ENCODE results near the gene CPA3.

The CPA3 gene

DNA sequence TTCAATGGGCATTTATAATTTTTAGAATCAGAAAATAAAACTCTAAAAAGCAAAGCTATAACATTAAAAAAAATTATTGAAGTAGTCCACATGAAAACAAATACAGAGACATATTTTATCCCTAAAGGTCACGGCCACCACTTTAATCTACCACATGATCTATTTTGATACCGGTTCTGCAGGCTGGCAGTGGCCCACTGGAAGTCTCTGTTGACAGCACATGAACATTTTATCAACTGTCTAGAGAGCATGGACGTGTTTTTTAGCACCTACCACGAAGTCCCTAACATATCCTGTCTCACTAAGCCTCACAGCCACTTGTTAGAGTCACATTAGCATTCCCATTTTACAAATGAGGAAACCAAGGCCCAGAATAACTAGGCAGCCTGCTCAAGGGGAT, 1.8 kb upstream of the CPA3 start:
- DNase-seq: no peak

GRCh38 chr3:148863814-148864213, 1.3 kb upstream of the CPA3 start:
- DNase-seq: no peak

GRCh38 chr3:148866261-148866660, 1.2 kb downstream of the CPA3 start:
- no peak for DNase-seq

- no peak for DNase-seq
Measured at GRCh38 chr3:148873270-148873927, 8.3 kb downstream of the CPA3 start.

DNA sequence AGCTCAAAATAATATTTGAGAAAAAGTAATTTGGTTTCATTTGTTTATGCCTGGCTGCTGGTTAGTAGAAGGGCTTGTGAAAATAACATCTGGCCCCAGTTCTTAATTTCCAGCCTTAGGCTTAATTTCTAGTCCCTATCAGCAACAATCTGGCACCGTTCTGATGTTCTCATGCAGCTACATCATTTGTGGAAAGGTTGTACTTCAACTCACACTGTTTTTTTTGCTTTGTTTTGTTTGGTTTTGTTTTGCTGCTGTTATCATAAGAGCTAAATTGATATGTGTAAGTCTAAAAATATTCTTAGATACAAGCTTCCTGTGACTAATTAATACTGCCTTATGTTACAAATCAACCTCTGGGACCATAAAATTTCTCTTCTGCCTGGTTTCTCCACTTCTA, 8.9 kb downstream of the CPA3 start:
- no peak for DNase-seq

- DNase-seq: no peak
Measured at GRCh38 chr3:148878095-148878494, 13.0 kb downstream of the CPA3 start.

- no peak for DNase-seq
Measured at GRCh38 chr3:148879256-148879655, 14.2 kb downstream of the CPA3 start.

- DNase-seq: no peak
Measured at GRCh38 chr3:148880681-148881080, 15.6 kb downstream of the CPA3 start.

DNA sequence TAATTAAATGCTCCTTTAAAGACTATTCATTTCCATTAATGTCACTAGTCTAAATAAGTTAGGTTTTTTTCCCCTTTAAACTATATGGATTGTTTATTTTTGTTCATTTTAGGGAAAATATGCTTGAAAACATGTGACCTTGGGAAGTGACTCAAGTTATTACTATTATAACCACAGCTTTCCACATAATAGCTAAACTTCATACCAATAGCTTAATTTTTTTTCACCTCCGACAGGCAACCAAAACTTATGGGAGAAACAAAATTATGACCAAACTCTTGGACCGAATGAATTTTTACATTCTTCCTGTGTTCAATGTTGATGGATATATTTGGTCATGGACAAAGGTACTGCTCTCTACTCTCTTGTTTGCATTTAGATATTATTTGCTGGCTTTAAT, 16.2 kb downstream of the CPA3 start:
- DNase-seq: no peak

GRCh38 chr3:148882288-148882687, 17.2 kb downstream of the CPA3 start:
- no peak for DNase-seq

DNA sequence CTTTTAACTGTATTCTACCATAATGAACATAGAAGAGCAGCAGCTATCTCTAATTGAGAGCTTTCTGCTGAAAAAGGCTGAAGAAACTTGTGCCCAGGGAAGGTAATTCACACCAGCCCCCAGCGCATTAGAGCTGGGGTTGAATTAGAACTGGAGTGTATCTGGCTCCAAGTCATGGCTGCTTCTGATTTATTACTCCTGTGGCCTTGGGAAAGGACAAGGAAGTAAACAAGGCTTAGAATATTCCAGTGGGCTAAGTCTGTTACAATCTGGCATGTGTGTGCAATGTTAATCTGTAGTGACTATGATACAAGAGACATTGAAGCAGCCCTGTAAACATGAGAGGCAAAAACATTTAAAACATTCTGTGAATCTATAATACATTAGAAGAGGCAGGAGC, 18.1 kb downstream of the CPA3 start:
- DNase-seq: no peak

DNA sequence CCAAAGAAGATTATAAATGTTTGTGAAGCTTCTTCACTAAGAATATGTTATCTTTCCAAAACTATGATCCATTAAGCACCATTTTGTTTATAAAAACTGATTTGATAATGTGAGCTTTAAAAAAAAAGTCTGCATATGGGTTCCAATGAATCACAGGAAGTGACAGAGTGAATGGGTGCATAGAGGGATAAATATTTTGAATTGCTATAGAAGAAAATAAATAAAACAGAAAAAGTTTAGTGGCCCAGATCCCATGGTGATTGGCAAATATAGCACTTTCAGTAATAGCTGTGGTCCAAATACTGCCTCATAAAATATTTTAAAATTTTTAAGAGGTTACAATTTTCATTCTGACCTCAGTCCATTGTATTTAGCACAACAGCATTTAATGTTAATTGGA, 19.2 kb downstream of the CPA3 start:
- no peak for DNase-seq

GRCh38 chr3:148889828-148890227, 24.7 kb downstream of the CPA3 start:
- no peak for DNase-seq

- no peak for DNase-seq
Measured at GRCh38 chr3:148896062-148896461, 31.0 kb downstream of the CPA3 start.

GRCh38 chr3:148901987-148902791, 37.1 kb downstream of the CPA3 start:
- no peak for DNase-seq

DNA sequence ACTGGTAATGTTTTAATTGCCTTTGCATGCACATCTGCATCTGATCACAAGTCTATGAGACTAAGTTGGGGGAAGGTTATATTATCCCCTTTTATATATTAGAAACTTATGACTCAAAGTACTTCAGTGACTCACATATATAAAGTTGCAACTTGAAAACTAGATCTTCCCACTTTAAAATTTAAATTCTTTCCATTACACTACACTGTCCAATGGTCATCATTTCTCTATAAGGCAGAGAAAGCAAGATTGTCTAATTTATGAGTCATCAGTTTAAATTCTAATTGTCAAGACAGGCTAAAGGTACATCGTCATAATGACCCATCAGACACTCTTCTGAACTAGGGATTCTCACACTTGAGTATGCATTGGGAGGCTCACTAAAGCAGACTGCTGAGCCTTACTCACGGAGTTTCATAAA, 37.9 kb downstream of the CPA3 start:
- no peak for DNase-seq

DNA sequence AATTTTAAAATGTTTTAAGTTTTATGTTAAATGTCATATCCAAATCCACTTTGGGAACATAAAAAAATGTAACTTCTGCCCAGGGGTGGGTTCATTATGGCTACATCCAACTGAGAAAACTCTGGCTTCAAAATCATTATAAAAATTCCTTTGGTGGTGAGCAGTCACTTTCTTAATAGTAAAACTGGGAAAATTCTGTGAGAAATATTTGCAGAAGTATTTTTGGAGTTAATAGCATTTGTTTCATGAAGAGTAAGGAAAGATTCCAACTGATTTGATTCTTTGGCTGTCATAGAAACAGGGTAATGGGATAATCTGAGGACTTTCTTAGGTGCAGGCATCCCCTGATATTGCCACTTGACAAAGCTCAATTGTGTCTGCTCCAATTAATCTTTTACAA, 38.8 kb downstream of the CPA3 start:
- DNase-seq: no peak

DNA sequence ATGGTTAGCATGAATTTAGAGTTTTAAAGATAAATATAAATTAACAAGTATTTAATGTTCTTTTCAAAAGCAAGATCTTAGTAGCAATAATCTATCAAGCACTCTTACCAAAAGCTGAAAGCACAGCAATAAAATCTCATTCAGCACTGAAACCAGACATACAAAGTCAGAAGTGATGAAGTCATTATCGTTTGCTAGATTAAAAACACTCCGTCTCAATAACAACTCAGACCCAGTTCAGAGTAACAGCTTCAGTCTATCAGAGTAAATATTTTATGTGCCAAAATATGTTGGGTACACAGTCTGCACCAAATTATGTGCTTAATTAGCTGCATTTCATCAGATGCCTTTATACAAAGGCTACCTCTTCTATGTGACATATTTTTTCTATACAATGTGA, 41.6 kb downstream of the CPA3 start:
- no peak for DNase-seq

DNA sequence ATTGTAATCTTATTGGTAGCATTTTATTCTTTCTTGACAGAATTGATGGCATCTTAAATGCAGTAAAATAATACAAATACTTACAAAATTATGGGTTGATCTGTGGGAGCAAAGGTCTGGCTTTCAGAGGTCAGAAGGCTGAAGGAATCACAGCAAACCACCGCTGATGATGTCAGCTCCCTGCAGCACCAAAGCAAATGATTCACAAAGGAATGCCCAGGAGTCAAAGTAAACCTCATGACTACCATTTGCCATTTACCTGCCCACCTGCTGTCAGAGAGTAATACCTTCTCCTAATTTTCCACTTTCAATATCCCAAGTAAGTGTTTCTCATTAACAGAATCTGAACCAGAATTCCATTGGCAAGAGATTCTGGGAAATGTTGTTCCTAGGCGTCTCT, 46.1 kb downstream of the CPA3 start:
- DNase-seq: no peak

- DNase-seq: no peak
Measured at GRCh38 chr3:148911592-148911991, 46.5 kb downstream of the CPA3 start.

DNA sequence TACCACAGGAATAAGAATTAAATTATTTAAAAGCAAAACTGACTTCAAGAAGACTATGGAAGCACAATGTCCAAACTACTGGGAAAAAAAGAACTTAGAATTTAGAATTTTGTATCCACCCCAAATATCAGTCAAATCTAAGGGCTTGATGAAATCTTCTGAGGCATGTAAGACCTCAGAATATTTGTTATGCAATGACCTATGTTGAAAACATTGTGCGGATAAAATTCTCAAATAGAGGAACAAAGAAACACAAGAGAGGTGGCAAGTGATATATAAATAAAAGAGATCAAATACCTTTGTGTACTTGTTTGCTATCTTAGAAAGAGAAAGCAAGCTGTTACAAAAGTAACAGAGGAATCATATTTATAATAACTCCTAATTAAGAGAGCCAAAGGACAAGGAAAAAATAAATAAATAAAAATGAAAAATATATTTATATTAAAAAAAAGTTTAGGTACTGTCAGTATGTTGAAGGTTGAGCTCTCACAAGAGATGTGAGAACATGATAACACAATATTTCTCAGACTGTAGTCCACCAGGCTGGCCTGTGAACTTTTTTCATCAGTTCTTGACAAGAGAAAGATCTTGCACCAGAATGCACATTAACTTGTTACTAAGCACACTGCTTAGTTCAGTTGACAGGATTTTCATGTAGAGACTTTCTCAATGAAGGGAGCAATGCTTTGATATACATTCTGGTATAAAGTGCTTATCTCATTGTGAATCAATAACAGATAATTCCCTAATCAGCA, 50.0 kb downstream of the CPA3 start:
- DNase-seq: no peak

- DNase-seq: no peak
Measured at GRCh38 chr3:148916132-148916531, 51.0 kb downstream of the CPA3 start.

GRCh38 chr3:148922467-148922866, 57.4 kb downstream of the CPA3 start:
- DNase-seq: no peak

DNA sequence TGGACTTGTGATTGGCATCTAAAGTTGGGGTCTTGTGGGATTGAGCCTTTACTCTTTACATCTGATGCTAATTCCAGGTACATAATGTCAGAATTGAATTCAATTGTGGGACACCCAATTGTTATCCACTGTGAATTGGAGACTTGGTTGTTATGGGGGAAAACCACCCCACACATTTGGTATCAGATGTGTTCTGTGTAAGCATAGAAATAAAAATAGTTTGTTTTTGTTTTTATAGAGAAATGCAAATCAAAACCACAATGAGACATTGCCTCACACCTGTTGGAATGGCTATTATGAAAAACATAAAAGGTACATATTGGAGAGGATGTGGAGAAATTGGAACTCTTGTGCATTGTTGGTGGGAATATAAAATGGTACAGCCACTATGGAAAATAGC, 58.5 kb downstream of the CPA3 start:
- DNase-seq: no peak

Measured in NCI-H510A (cell line).